GM08714 (cell line): ENCODE results near the gene PLEKHJ1.

ENCODE experiments used
- H3K4me3 ChIP-seq: fragments of 200-500 bp; sonication (Bioruptor generic); 2 replicates; pipeline ENCODE4 v1.5.1; 2014; ENCODE audit warnings: mild to moderate bottlenecking, low read length, inconsistent platforms
- ZNF274 ChIP-seq: IDR thresholded peaks from 2 replicates; pipeline ENCODE4 v1.6.1; 2012; ENCODE audit warnings: mild to moderate bottlenecking, low read depth, low read length

PLEKHJ1 gene

DNA sequence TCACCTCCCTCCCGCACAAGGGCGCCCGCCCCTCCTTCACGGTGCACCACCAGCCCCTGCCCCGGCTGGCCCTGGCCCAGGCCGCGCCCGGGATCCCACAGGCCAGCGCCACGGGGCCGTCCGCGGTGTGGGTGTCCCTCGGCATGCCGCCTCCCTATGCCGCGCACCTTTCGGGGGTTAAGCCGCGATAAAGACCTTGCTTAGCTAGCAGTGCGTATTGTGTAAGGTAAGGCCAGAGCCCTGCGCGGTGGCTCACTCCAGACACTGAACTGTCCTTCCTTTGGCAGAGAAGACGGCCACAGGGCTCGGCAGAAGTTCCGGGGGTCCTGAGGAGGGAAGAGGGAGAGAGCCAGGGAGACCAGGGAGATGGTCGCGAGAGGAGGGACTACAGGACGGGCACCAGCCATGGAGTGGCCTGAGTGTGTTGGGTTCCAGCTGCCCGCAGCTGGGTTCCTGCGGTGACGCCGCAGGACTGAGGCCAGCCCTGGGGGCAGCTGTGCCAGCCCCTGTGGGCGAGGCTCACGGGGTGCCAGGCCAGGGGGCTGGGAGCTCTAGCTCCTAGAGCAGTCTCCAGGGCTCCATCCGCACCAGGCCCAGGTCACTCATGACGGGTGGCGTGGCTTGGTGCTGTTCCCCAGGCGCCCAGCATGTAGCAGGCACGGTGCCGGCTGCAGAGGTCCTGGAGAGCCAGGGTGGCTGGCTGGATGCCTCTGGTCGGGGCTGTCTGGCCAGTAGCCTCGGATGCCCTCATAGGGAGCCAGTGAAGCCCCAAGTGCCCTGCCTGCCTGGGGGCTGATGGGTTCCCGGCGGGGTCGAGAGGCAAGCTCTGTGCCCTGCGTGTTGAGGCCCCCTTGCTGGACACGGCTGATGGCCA is 7.7 kb downstream of the PLEKHJ1 start:
- H3K4me3 ChIP-seq: no peak overlapping the region
- TF ChIP-seq ZNF274: no peak

DNA sequence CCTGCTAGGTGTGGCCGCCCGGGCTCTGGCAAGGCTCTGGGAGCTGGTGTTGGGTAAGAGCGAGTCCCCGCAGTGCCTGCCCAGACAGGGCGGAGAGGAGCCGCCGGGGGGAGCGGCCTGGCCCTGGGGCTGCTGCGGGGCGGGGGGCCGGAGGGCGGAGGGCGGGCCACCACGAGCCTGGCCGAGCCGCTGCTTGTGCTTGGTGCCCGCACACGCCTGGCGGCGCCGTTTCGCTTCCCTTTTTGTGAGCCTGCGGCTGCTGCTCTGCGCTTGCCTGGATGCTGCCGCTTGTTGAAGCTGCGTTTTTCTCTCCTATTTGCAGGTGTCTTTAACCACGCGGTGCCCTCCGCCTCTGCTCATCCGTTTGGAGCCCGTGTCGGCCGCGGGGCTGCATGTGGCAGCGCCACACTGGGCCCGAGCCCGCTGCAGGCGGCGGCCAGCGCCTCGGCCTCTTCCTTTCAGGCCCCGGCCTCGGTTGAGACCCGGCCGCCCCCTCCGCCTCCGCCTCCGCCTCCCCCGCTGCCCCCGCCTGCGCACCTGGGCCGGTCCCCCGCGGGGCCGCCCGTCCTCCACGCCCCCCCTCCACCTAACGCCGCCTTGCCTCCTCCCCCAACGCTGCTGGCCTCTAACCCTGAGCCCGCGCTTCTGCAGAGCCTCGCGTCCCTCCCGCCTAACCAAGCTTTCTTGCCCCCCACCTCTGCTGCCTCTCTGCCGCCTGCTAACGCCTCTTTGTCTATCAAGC is 8.5 kb downstream of the PLEKHJ1 start:
- TF ChIP-seq ZNF274: no peak
- no peak overlapping the region for H3K4me3 ChIP-seq

- no peak overlapping the region for H3K4me3 ChIP-seq
- TF ChIP-seq ZNF274: no peak
Observed at GRCh38 chr19:2226840-2227360, 9.2 kb downstream of the PLEKHJ1 start.

DNA sequence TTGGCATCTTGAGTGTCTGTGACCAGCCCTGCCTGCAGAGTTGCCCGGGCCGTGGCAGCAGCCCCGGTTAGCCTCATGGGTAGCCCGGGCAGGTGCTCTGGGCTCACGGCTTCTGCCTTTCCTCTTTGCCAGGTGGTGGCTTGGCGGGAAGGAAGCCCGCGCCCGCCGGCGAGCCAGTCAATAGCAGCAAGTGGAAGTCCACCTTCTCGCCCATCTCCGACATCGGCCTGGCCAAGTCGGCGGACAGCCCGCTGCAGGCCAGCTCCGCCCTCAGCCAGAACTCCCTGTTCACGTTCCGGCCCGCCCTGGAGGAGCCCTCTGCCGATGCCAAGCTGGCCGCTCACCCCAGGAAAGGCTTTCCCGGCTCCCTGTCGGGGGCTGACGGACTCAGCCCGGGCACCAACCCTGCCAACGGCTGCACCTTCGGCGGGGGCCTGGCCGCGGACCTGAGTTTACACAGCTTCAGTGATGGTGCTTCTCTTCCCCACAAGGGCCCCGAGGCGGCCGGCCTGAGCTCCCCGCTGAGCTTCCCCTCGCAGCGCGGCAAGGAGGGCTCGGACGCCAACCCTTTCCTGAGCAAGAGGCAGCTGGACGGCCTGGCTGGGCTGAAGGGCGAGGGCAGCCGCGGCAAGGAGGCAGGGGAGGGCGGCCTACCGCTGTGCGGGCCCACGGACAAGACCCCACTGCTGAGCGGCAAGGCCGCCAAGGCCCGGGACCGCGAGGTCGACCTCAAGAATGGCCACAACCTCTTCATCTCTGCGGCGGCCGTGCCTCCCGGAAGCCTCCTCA is 9.9 kb downstream of the PLEKHJ1 start:
- no peak overlapping the region for H3K4me3 ChIP-seq
- no peak for TF ChIP-seq ZNF274

- no peak for TF ChIP-seq ZNF274
- no peak overlapping the region for H3K4me3 ChIP-seq
Observed at GRCh38 chr19:2225415-2226050, 10.6 kb downstream of the PLEKHJ1 start.

DNA sequence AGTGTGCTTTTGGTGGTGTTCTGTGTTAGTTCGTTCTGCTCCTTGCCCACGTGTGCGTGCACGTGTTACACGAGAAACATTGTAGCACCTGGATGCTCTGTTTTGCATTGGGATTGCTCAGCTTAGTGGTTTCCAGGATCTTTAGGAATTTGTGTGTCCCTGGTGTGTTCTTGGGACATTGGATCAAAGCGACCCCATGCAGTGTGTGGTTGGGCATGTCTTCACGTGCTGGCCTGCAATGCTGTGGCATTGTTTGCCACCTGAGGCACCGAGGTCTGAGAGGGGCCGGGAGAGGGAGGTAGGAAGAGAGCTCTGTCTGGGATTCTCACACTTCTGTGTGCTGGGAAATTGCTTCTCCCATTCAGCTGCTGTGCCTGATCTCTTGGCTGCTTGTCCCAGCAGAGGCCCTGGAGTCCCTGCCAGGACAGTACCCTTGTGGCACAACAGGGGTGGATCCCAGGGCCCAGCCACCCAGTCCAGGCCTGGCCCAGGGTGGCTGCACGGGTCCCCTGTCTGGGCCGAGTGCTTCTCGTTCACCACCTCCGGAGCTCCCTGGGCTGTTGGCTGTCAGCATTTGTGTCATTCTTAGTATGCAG is 11.3 kb downstream of the PLEKHJ1 start:
- H3K4me3 ChIP-seq: no peak overlapping the region
- TF ChIP-seq ZNF274: no peak

GRCh38 chr19:2223959-2224358 is 12.2 kb downstream of the PLEKHJ1 start:
- TF ChIP-seq ZNF274: no peak
- no peak overlapping the region for H3K4me3 ChIP-seq

DNA sequence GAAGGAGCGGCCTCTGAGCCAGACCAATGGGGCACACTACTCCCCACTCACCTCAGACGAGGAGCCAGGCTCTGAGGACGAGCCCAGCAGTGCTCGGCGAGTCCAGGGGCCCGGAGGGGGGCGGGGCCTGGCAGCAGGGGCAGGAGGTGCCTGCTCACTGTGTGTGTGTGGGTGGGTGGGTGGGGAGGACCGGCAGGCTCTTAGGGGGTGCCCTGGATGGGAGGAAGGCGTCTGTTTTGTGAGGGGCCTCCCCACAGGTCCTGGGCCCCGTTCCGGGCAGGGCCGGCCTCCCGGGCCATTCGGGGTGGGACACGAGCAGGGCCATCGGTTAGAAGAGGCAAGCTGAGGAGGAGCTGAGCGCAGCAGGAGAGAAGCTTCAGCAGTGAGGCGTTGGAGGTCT is 12.7 kb downstream of the PLEKHJ1 start:
- TF ChIP-seq ZNF274: no peak
- no peak overlapping the region for H3K4me3 ChIP-seq

- H3K4me3 ChIP-seq: no peak overlapping the region
- no peak for TF ChIP-seq ZNF274
Observed at GRCh38 chr19:2221918-2222317, 14.2 kb downstream of the PLEKHJ1 start.

GRCh38 chr19:2221250-2221831 is 14.8 kb downstream of the PLEKHJ1 start:
- no peak overlapping the region for H3K4me3 ChIP-seq
- TF ChIP-seq ZNF274: no peak

DNA sequence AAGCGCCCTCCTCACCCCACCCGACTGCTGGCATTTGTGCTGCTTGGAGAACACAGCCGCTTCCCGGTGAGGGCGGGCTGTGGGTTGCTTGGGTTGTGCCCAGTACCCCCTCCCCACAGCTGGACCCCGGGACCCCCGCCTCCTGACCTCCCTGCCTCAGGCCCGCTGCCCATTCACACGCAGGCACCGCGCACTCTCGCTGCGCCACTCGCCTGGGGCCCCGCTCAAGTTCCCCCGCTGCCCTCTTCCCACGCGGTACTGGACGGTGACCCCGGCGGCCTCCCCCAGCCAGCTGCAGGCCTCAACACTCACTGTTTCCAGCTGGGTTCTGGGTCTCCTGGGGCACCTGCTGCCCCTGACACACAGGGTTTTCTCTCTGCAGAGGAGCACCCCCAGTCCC is 16.4 kb downstream of the PLEKHJ1 start:
- no peak for TF ChIP-seq ZNF274
- H3K4me3 ChIP-seq: no peak overlapping the region

GRCh38 chr19:2217591-2217990 is 18.5 kb downstream of the PLEKHJ1 start:
- H3K4me3 ChIP-seq: no peak overlapping the region
- no peak for TF ChIP-seq ZNF274

DNA sequence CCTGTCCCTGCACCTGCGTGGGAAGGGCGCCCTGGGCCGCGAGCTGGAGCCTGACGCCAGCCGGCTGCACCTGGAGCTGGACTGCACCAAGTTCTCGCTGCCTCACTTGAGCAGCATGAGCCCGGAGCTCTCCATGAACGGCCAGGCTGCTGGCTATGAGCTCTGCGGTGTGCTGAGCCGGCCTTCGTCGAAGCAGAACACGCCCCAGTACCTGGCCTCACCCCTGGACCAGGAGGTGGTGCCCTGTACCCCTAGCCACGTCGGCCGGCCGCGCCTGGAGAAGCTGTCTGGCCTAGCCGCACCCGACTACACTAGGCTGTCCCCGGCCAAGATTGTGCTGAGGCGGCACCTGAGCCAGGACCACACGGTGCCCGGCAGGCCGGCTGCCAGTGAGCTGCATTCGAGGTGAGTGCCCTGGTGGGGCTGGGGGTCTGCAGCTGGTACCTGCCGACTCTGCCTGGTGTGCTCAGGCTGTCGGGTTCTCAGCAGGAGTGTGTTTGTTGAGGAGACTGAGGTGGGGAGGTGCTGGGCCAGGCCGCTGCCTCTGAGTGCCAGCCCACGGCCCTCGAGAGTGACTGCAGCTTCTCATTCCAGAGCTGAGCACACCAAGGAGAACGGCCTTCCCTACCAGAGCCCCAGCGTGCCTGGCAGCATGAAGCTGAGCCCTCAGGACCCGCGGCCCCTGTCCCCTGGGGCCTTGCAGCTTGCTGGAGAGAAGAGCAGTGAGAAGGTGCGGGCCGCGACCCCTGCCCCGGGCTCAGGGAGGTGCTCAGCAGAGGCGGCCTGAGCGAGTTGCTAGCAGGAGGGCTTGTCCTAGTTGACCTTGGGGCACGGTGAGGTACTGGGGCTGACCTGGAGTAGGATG is 19.5 kb downstream of the PLEKHJ1 start:
- no peak overlapping the region for H3K4me3 ChIP-seq
- no peak for TF ChIP-seq ZNF274
